Stimulated activated CD8-positive, alpha-beta memory T cell treated with anti-CD3 and anti-CD28 coated beads, Interleukin-7, amount 100 ng/mL, for 4 hours (primary cell): ENCODE results near the gene BIN2.
A peak's percentile ranks its signal among the peaks of the same experiment; 100 is the strongest.
"Not testable (repeated sequence)": the region's sequence is repeated elsewhere in the genome, so short reads cannot be mapped to it uniquely, and the experiment has no call there.

Experiments
- DNase-seq, 2 donors: peaks; one replicate each; pipeline ENCODE4 v3.0.0-alpha.2; 2020; ENCODE audit warnings: low read depth in 2 of 2

Gene BIN2

GRCh38 chr12:51259600-51259999 is 64.4 kb downstream of the BIN2 start:
- DNase-seq, result not testable (repeated sequence)

GRCh38 chr12:51254536-51254935 is 69.4 kb downstream of the BIN2 start:
- no peak for DNase-seq

DNA sequence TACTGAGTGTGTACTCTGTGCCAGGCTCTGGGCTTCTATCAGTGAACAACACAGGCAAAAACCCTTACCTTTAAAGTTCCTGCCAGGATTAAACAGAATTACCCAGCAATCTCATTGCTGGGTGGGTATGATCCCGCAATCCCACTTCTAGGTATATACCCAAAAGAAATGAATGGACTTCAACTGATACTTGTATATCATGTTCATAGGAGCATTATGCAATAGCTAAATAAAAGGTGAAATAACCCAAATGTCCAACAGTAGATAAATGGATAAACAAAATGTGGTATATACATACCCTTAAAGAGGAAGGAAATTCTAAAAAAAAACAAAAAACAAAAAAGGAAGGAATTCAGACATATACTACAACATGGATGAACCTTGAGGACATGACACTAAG is 70.7 kb downstream of the BIN2 start:
- no peak for DNase-seq

DNA sequence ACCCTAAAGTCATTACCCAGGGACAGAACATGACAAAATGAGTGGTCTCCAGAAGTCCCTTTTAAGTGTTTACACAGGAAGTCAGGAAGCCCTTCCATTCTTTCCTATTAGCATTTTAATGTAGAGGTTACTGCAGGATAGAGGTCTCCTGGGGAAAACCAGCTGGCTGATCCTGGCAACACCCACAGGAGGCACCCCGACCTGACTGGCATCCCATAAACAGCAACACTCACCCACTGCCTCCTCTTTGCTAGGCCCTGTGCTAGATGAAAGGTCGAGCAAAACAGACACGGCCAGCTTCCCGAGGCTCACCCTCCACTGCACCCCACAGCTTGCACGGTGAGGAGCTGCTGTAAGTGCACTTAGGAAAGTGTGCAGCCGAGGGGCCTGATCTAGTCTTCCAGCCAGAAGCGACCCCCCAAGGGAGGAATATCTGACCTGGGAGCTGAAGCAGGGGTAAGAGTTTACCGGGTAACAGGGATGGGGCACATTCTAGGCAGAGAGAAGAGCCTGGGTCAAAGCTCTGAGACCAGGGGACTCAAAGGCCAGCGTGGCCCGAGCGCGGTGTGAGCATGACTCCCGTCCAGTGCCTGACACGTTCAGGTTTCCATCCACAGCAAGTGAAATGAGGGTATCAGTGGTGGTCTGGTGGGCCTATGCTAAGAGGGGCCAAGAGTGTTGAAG is 76.3 kb downstream of the BIN2 start:
- DNase-seq, result no peak

GRCh38 chr12:51246254-51246853 is 77.6 kb downstream of the BIN2 start:
- peak in 1 of 2 donors; percentile 2 for DNase-seq

- DNase-seq, result no peak
These were observed 78.3 kb downstream of the BIN2 start for GRCh38 chr12:51245476-51246253.

GRCh38 chr12:51244269-51244668 is 79.7 kb downstream of the BIN2 start:
- no peak for DNase-seq

- no peak for DNase-seq
These were observed 81.1 kb downstream of the BIN2 start for GRCh38 chr12:51242876-51243275.

- DNase-seq, result no peak
These were observed 81.9 kb downstream of the BIN2 start for GRCh38 chr12:51242120-51242519.

GRCh38 chr12:51240971-51241370 is 83.0 kb downstream of the BIN2 start:
- DNase-seq, result no peak

DNA sequence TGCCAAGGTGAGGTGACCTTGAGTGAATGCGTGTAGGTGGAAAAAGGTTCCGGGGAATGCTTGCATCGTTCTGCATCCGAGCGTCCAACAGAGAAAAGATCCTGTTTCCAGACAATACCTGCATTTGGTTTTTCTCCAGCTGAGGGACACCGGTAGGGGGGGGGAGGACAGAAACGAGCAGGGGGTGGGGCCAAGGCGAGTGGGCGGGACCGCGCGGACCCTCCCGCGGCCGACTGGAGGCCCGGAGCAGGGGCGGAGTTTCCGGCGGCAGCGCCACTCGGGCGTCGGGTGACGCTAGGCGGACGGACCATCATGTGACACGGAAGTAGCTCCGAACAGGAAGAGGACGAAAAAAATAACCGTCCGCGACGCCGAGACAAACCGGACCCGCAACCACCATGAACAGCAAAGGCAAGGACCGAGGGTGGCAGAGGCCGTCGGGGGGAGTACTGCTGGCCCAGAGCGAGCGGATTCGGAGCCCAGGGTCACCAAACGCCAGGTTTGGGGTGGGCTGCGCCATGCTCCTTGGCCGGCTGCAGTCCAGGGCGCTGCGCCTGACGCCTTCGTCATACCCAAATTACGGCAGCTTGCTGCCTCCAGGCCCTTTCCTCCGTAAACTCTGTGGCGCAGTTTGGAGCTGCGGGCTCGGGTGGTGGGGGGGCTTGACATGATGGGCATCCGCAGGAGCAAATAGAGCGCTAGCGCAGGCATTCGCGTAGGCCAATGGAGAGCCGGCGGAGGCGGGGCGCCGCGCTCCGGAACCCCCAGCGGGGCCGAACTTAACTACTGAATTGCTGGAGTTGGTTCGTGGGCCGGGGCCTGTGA is 85.3 kb downstream of the BIN2 start, which contains the start of gene DAZAP2:
TSS of gene DAZAP2 (plus strand) at position 317 of the 825 bp plus-strand sequence. CDS start at position 399, 82 bp downstream.
- peak; percentile 83 to 93 for DNase-seq

DNA sequence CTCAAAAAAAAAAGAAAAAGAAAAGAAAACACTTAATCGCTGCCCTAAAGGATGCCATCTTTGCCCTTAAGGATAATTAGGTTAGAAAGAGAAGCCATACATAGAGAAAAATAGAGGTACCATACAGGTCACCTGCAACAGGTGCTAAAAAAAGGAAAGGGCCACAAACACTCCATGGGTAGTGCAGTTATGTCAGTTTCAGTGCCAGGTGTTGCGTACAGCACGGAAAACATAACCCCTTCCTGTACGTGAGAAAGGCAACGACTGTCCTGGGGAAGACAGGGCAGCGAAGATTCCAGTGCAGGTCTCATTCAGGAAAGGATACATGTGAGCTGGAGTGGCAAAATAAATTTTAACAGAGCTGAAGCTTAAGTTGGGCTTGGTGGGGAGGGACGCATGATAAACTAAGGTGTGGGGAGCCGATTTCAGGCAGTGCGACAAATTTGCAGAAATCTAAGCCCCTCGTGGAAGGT is 85.9 kb downstream of the BIN2 start:
- DNase-seq, result no peak

GRCh38 chr12:51234530-51234929 is 89.4 kb downstream of the BIN2 start:
- DNase-seq, result no peak

- no peak for DNase-seq
These were observed 91.3 kb downstream of the BIN2 start for GRCh38 chr12:51232642-51233041.
